ENCODE results near the gene NPTXR. TPM values are rescaled to one million over a fixed set of nuclear protein-coding genes. Genes with fewer than 3 reads are reported as not detected.

Gene NPTXR
- total RNA-seq, 2 donors from 2014 or later, result 2.1 to 2.5 TPM

- Mint-ChIP-seq H3K4me3 (no peak overlapping the region), H3K4me1 (no peaks in the 10 kb centered on the region), H3K27ac (no peak overlapping the region), H3K27me3 (ENCODE audit: insufficient read depth) (peaks cover 85% of the 10 kb centered on the region), H3K9me3 (peaks cover 2% of the 10 kb centered on the region), H3K36me3 (ENCODE audit: low read depth) (no peaks in the 10 kb centered on the region)
- H3K27ac ChIP-seq (ENCODE audit: low read depth, low read length), result no peak overlapping the region
- no peak for TF ChIP-seq CTCF (conservative IDR thresholded peaks at IDR 0.05)
- H3K4me1 ChIP-seq (ENCODE audit: control insufficient read depth, insufficient read depth, low read length), result no peaks in the 10 kb centered on the region
- no peak for DNase-seq
- WGBS, 2 experiments (ENCODE audit: insufficient coverage in 1 of 2, insufficient read length in 1 of 2), result 90 to 91% methylated on average over 4 to 6 of the region's 6 CpGs
- H3K9me3 ChIP-seq (ENCODE audit: control insufficient read depth, low read length), result no peaks in the 10 kb centered on the region
- no peak overlapping the region for H3K9ac ChIP-seq (ENCODE audit: extremely low read depth, low read length, poor library complexity, severe bottlenecking)
- peaks cover 11% of the 10 kb centered on the region for H3K27me3 ChIP-seq (ENCODE audit: control insufficient read depth, insufficient read depth, low read length, poor library complexity, severe bottlenecking)
- no peak overlapping the region for H3K4me3 ChIP-seq (ENCODE audit: low read length)
- no peaks in the 10 kb centered on the region for H3K36me3 ChIP-seq (ENCODE audit: control insufficient read depth, insufficient read depth, low read length)
These were observed 44.4 kb downstream of the NPTXR start for GRCh38 chr22:38799265-38800002.

- H3K27ac Mint-ChIP-seq, result no peak overlapping the region
- no peaks in the 10 kb centered on the region for H3K4me1 ChIP-seq (ENCODE audit: control insufficient read depth, insufficient read depth, low read length)
- H3K9me3 ChIP-seq (ENCODE audit: control insufficient read depth, low read length), result no peaks in the 10 kb centered on the region
- no peaks in the 10 kb centered on the region for H3K36me3 ChIP-seq (ENCODE audit: control insufficient read depth, insufficient read depth, low read length)
- H3K27ac ChIP-seq (ENCODE audit: low read depth, low read length), result no peak overlapping the region
- H3K36me3 Mint-ChIP-seq (ENCODE audit: low read depth), result no peaks in the 10 kb centered on the region
- no peaks in the 10 kb centered on the region for H3K4me1 Mint-ChIP-seq
- H3K27me3 Mint-ChIP-seq (ENCODE audit: insufficient read depth), result peaks cover 78% of the 10 kb centered on the region
- WGBS, 2 experiments (ENCODE audit: insufficient coverage in 1 of 2, insufficient read length in 1 of 2), result 80 to 86% methylated on average over 5 of the region's 5 CpGs
- no peak overlapping the region for H3K4me3 Mint-ChIP-seq
- no peak for TF ChIP-seq CTCF (conservative IDR thresholded peaks at IDR 0.05)
- H3K9ac ChIP-seq (ENCODE audit: extremely low read depth, low read length, poor library complexity, severe bottlenecking), result no peak overlapping the region
- peaks cover 11% of the 10 kb centered on the region for H3K27me3 ChIP-seq (ENCODE audit: control insufficient read depth, insufficient read depth, low read length, poor library complexity, severe bottlenecking)
- no peak for DNase-seq
- H3K9me3 Mint-ChIP-seq, result peaks cover 2% of the 10 kb centered on the region
- H3K4me3 ChIP-seq (ENCODE audit: low read length), result no peak overlapping the region
These were observed 45.3 kb downstream of the NPTXR start for GRCh38 chr22:38798496-38798895.

- 85 to 97% methylated on average over 6 to 12 of the region's 12 CpGs for WGBS, 2 experiments (ENCODE audit: insufficient coverage in 1 of 2, insufficient read length in 1 of 2)
- Mint-ChIP-seq H3K4me3 (no peak overlapping the region), H3K9me3 (peaks cover 2% of the 10 kb centered on the region), H3K4me1 (peaks cover 4% of the 10 kb centered on the region), H3K27ac (no peak overlapping the region), H3K27me3 (ENCODE audit: insufficient read depth) (peaks cover 62% of the 10 kb centered on the region), H3K36me3 (ENCODE audit: low read depth) (no peaks in the 10 kb centered on the region)
- Histone ChIP-seq H3K9ac (ENCODE audit: extremely low read depth, low read length, poor library complexity, severe bottlenecking) (no peak overlapping the region), H3K27me3 (ENCODE audit: control insufficient read depth, insufficient read depth, low read length, poor library complexity, severe bottlenecking) (no peaks in the 10 kb centered on the region), H3K4me3 (ENCODE audit: low read length) (no peak overlapping the region), H3K27ac (ENCODE audit: low read depth, low read length) (no peak overlapping the region), H3K36me3 (ENCODE audit: control insufficient read depth, insufficient read depth, low read length) (no peaks in the 10 kb centered on the region), H3K4me1 (ENCODE audit: control insufficient read depth, insufficient read depth, low read length) (no peaks in the 10 kb centered on the region), H3K9me3 (ENCODE audit: control insufficient read depth, low read length) (no peaks in the 10 kb centered on the region)
- no peak for TF ChIP-seq CTCF (conservative IDR thresholded peaks at IDR 0.05)
- DNase-seq, result no peak
These were observed 47.4 kb downstream of the NPTXR start for GRCh38 chr22:38796262-38796957.

Measured in endodermal cell (in vitro differentiated cells).